Dermis blood vessel endothelial cell (primary cell): ENCODE measurements around the gene METTL8. TPM values are rescaled to one million over a fixed set of nuclear protein-coding genes. Genes with fewer than 3 reads are reported as not detected.

Experiments used
- DNase-seq: peaks from one replicate; pipeline ENCODE4 v3.0.0; 2010
- total RNA-seq: library from RNA; depleted of rRNA; stranded (reverse); fragments of >200 nt; gene quantifications from 2 replicates; pipeline ENCODE4 v1.2.3, GENCODE V29; 2014

The METTL8 gene, protein sequence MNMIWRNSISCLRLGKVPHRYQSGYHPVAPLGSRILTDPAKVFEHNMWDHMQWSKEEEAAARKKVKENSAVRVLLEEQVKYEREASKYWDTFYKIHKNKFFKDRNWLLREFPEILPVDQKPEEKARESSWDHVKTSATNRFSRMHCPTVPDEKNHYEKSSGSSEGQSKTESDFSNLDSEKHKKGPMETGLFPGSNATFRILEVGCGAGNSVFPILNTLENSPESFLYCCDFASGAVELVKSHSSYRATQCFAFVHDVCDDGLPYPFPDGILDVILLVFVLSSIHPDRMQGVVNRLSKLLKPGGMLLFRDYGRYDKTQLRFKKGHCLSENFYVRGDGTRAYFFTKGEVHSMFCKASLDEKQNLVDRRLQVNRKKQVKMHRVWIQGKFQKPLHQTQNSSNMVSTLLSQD
- 20.8 and 35.1 TPM in 2 replicates for total RNA-seq

DNA sequence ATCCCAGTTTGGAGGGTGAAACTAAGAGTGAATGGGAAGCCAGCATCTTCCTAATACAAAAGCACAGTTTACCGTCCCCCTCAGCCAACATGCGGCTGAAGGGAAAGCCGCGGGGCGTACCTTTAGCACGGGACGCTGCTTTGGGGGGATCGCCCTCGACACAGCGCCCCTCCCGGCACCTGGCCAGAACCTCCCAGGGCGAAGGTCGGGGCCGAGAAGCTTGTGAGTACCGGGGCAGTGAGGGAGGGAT, at the start of gene METTL8:
METTL8 (minus strand) TSS at position 228 of the 250 bp plus-strand sequence. CDS start 41,805 bp downstream, outside the sequence.
- no peak for DNase-seq

GRCh38 chr2:171482877-171483276, 49.1 kb upstream of the METTL8 start:
- no peak for DNase-seq

DNA sequence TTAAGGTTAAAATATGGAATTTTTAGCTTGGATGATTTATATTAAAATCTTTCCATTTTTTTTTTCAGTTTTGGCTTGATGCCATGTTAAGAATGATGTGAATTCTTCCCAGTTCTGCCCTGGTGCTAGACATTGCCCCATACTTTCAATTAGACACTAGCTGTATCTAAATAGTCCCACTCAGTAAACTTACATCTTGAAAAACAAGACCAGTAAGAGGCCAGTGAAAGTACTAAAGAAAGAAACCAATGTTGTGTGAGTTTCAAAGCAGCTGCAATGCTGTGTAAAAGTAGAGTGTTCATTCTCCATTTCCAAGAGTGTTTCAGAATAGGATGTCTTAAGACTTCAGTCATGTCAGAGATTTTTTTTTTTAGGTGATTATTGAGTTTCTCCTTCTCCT, 48.5 kb upstream of the METTL8 start:
- no peak for DNase-seq

DNA sequence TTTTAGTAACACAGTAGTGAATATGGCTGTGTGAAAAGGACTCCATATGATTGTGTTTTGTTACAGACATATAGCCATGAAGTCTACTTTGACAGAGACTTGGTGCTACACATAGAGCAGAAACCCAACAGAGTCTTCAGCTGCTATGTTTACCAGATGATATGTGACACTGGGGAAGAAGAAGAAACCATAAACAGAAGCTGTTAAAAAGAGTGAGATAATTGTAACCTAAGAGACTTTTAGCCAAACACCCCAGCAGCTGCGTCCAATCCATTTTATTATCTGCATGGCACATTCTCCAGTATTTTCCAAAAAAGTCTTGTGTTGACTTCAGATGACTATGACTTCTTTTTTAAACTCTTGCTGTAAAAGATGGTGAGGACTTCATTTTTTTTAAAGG, 47.1 kb upstream of the METTL8 start:
- DNase-seq, result no peak

DNA sequence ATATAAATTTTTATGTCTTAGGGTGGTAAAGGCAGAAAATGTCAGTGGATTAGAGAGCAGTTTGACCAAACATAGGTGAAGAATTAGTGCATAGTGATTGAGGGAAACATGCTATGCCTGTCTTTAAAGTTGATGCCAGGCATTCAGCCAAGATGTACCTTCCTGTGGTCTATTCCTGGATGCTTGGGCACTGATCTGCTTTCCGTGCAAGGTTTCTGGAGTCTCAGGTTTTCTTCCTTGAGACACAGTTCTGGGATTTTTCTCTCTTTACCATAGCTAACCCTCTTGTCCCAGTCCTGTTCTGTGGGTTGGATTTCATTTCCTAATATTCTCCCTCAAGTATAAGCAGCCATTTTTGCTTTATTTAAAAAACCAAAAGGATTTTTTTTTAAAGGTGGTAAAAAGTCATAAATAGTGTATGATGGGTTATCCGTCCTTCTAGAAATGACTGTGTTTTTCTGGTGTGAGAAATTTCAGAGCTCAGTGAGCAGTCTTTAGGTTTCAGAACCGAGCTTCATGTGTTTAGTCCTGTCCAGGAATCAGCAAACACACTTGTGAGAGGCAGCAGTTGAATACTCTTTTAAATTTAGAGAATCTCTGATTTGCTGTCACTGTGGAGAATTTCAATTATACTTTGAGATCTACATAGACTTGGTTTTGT, 45.5 kb upstream of the METTL8 start:
- peak; percentile 41 for DNase-seq

DNA sequence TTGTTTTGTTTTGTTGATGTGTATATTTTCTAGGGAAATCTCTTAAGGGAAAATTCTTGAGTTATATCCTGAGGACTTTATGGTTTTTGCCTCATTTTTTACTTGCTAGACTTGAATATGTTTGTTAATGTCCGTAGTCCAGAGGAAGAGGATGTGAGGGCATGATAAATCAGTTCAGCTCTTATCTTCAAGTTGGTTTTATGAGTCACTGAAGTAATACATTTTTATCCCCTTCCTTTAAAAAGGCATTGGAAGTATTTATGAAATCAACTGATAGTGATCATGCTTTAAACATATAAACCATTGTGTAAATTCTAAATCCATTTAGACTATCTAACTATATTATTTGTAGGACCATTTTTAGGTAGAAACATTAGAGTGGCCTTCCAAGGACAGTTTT, 44.6 kb upstream of the METTL8 start:
- DNase-seq, result peak; percentile 67

- DNase-seq, result no peak
Observed at GRCh38 chr2:171475979-171476378, 42.2 kb upstream of the METTL8 start.

GRCh38 chr2:171470129-171470528, 36.3 kb upstream of the METTL8 start:
- DNase-seq, result no peak

- no peak for DNase-seq
Observed at GRCh38 chr2:171469176-171469575, 35.4 kb upstream of the METTL8 start.

- no peak for DNase-seq
Observed at GRCh38 chr2:171460537-171460936, 26.7 kb upstream of the METTL8 start.

DNA sequence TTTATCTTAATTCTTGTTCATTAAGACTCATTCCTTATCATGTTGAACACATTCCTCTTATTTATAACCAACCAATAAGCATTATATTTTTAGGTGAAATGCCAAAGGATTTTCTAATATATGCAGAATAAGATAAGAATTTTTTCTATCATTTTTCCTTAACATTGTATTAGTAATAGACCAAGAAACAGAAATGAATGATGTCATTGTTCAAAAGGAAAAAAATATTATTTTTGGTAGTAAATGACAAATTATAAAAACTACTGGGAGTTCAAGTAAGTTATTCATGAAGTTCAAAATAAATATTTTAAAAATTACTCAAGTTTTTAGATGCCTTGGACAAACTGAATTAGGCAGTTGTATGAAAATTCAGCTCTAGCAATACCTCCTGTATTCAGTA, 25.7 kb upstream of the METTL8 start:
- no peak for DNase-seq

DNA sequence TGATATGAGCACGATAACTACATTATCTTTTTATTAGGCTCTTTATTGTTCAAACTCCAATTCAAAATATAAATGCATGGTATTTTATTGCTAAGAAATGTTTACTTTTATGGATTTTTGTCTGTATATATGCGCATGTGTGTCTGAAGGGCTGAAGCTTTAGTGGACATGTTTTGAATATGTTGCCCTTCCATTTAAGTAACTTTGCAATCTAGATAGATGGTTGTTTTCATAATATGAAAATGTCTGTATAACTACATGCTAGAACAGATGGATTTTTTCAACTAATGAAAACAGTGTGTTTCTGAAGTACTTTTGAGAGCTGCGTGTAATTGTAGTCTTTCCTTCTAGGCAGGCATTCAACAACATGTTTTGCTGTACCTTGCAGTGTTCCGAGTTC, 19.0 kb upstream of the METTL8 start:
- no peak for DNase-seq

- DNase-seq, result no peak
Observed at GRCh38 chr2:171451074-171451473, 17.3 kb upstream of the METTL8 start.

DNA sequence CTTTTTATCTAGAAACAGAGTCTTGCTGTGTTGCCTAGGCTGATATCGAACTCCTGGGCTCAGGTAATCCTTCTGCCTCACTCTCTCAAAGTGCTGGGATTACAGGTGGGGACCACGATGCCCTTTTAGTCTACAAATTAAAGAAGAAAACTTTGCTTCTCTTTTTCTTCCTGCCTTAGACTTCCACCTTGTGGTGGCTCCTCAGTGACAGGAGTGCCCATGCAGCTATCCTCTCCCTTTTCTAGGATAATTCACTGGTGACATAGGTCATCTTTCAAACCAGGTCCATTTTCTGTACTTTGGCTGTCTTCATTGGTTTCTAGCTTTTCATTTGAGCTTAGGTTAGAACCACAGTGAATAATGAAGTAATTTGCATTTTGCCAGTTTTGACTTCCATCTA, 13.9 kb upstream of the METTL8 start:
- peak; percentile 7 for DNase-seq

DNA sequence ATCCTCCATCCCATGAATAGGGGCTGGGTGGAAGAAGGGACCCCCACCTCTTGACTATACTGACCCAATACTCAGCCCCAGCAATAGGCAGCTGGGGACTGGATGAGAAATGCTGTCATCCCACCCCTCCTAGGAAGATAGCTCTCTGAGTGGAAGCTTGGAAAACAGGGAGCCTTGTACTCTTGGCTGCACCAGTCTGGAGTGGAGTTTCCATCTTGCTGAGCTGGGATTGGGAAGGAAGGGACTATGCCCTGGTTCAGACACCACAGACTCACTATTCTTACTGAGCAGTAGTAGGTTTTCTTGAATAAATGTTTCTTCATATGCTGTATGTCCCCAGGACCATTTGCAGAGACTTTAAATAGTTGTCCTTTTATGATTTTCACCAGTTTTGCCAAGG, 7.7 kb upstream of the METTL8 start:
- DNase-seq, result no peak

DNA sequence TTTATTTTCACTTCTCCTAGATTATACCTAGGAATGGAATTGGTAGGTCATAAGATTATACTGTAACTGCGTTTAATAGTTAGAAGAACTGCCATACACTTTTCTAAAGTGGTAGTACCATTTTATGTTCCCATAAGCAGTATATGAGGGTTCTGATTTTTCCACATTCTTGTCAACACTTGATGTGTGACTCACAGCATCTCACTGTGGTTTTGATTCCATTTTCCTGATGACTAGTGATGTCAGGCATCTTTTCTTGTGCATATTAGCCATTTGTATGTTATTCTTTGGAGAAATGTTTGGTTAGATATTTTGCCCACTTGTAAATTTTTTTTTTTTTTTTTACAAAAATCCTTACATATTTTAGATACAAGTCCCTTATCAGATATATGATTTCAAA, 2.5 kb upstream of the METTL8 start:
- DNase-seq, result peak; percentile 31

- peak; percentile 96 for DNase-seq
Observed at GRCh38 chr2:171434013-171434989, 511 bp upstream of the METTL8 start, which contains the start of gene DCAF17. TSS of gene DCAF17 (plus strand) at chr2:171434226. CDS start at chr2:171434578, 352 bp downstream.

DNA sequence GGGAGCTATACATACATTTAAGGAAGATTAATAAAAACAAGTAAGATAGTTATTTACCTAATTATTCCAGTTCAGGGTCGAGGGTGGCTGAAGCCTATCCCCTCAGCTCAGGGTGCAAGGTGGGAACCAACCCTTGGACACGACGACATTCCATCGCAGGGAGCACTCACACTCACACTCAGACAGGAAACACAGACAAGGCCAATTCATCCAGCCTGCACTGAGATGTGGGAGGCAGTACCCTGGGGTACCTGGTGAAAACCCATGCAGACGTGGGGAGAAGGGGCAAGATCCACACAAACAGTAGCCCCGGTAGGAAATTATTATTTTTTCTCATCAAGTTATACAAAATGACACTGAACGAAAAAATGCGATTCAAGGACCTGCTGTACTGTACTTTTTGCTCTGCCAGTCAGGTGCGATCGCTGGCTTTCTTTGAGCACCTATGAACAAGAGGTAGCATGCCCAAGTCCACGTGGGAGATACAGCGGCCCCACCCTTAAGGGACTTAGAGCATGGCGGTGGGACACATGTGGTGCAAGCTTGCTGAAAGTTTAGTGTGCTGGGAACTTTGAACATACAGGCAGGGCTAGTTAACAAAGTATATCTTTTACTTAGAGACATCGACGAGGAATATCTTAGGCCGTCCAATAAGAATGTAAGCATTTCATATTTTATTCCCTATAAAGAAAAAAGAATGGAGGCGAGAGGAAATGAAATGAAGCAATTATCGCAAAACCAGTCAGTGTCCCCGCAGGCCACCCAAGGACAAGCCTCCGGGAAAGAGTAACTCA, 624 bp downstream of the METTL8 start:
- peak; percentile 53 for DNase-seq

GRCh38 chr2:171432206-171432968, 1.4 kb downstream of the METTL8 start:
- no peak for DNase-seq

DNA sequence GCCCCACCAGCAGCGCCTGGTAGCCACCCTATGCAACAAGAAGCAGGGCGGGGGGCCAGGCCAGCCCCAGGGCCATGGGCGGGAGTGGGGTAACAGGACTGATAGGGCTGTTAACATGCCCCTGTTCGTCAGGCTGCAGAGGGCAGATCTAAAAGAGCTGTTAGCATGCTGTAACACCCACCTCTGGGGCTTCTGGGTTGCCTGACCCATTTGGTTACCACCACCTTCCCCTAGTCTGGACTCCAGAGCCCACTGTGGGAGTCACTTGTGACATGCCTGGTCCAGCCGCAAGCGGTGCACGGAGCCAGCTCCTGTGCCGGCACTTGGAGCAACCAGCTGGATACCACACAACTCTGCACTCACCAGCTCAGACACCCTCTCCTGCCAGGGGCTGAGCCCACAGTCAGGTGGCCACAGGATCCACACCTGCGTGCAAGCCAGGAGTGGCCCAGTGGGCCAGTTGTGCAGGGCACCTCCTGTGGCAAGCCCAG, 2.1 kb downstream of the METTL8 start:
- no peak for DNase-seq
